HepG2 (cell line): ENCODE measurements around the gene ATP1A1. TPM values are rescaled to one million over a fixed set of nuclear protein-coding genes. Genes with fewer than 3 reads are reported as not detected.

Experiments used
- CCDC6 ChIP-seq: sonication (generic); formaldehyde crosslinking; IDR thresholded peaks from 2 replicates; pipeline ENCODE4 v1.8.1; 2022; ENCODE audit warnings: mild to moderate bottlenecking, missing genetic modification reagents, moderate library complexity
- CREB1 ChIP-seq, 2 experiments: fragments of 450-650 bp in 1 of 2; IDR thresholded peaks; 2 replicates each; pipeline ENCODE4 v1.6.1; 2016 to 2017; ENCODE audit warnings: control low read depth in 1 of 2, mild to moderate bottlenecking in 1 of 2, missing compliant biosample characterization in 1 of 2, missing genetic modification characterization in 1 of 2
- ELF1 ChIP-seq: sonication (generic); formaldehyde crosslinking; IDR thresholded peaks from 2 replicates; pipeline ENCODE4 v1.4.0; 2020; ENCODE audit warnings: missing genetic modification reagents
- ESRRA ChIP-seq: sonication (generic); formaldehyde crosslinking; IDR thresholded peaks from 2 replicates; pipeline ENCODE4 v1.5.1; 2020; ENCODE audit warnings: mild to moderate bottlenecking, low read depth, missing genetic modification reagents
- FOXA1 ChIP-seq, 2 experiments: fragments of 450-650 bp in 1 of 2; sonication (generic) in 1 of 2; formaldehyde crosslinking in 1 of 2; IDR thresholded peaks; 2 replicates each; pipeline versions ENCODE4 v1.4.0 to v1.6.1; 2016 to 2020; ENCODE audit warnings: missing genetic modification reagents in 1 of 2
- FOXM1 ChIP-seq: sonication (generic); formaldehyde crosslinking; IDR thresholded peaks from 2 replicates; pipeline ENCODE4 v1.5.0; 2020; ENCODE audit warnings: missing genetic modification reagents
- HHEX ChIP-seq: IDR thresholded peaks from 2 replicates; pipeline ENCODE4 v1.6.1; 2016; ENCODE audit warnings: control low read depth
- ISX ChIP-seq: sonication (generic); formaldehyde crosslinking; conservative IDR thresholded peaks from 2 replicates; pipeline ENCODE4 v1.5.0; 2020; ENCODE audit warnings: missing genetic modification reagents
- KDM3A ChIP-seq: IDR thresholded peaks from 2 replicates; pipeline ENCODE4 v1.6.1; 2018; ENCODE audit warnings: low read depth, missing compliant biosample characterization
- KMT2B ChIP-seq: IDR thresholded peaks from 2 replicates; pipeline ENCODE4 v1.6.1; 2016; ENCODE audit warnings: missing genetic modification reagents, missing compliant biosample characterization
- MIER3 ChIP-seq: IDR thresholded peaks from 2 replicates; pipeline ENCODE4 v1.6.1; 2016; ENCODE audit warnings: missing compliant biosample characterization, borderline replicate concordance
- MTA1 ChIP-seq: sonication (generic); formaldehyde crosslinking; IDR thresholded peaks from 2 replicates; pipeline ENCODE4 v1.4.0; 2020; ENCODE audit warnings: missing genetic modification reagents, mild to moderate bottlenecking, borderline replicate concordance
- NR2F6 ChIP-seq, 2 experiments: IDR thresholded peaks; 2 replicates each; pipeline ENCODE4 v1.6.1; 2016; ENCODE audit warnings: antibody characterized with exemption in 1 of 2, mild to moderate bottlenecking in 1 of 2
- TGIF2 ChIP-seq: IDR thresholded peaks from 2 replicates; pipeline ENCODE4 v1.6.1; 2016; ENCODE audit warnings: control low read depth, missing compliant biosample characterization
- ZIK1 ChIP-seq: sonication (generic); formaldehyde crosslinking; IDR thresholded peaks from 2 replicates; pipeline ENCODE4 v1.5.0; 2020; ENCODE audit warnings: mild to moderate bottlenecking, low read depth, missing genetic modification reagents, borderline replicate concordance
- ZMAT3 ChIP-seq: sonication (generic); formaldehyde crosslinking; conservative IDR thresholded peaks from 2 replicates; pipeline ENCODE4 v1.7.0; 2021; ENCODE audit warnings: missing genetic modification reagents
- ZNF577 ChIP-seq: sonication (generic); formaldehyde crosslinking; IDR thresholded peaks from 2 replicates; pipeline ENCODE4 v1.4.0; 2020; ENCODE audit warnings: mild to moderate bottlenecking, low read depth, missing genetic modification reagents, borderline replicate concordance
- ZSCAN9 ChIP-seq: IDR thresholded peaks from 2 replicates; pipeline ENCODE4 v1.6.1; 2016; ENCODE audit warnings: borderline replicate concordance
- polyA plus RNA-seq, 8 experiments: library from polyadenylated mRNA; depleted of rRNA in 3 of 8; stranded (reverse) in 7 of 8; unstranded in 1 of 8; fragments of >200 nt; fragmentation: Illumina TruSeq in 4 of 8; extraction: Trizol in 4 of 8; gene quantifications; 2 replicates each; pipeline versions ENCODE4 v1.2.1 to v1.2.3, GENCODE V29; 2011 to 2016; ENCODE audit warnings: low read depth in 4 of 8, missing spikeins in 1 of 8, mixed read lengths in 1 of 8; ENCODE audit not compliant: insufficient read depth in 1 of 8
- total RNA-seq, 5 experiments: library from RNA; depleted of rRNA; stranded (reverse); fragments of >200 nt; fragmentation: Illumina TruSeq; extraction: Trizol; gene quantifications; 2 replicates each; pipeline ENCODE4 v1.2.3, GENCODE V29; 2016; ENCODE audit warnings: low read depth in 1 of 5
- TF ChIP-seq, protein P1 (sequence below): sonication (generic); formaldehyde crosslinking; IDR thresholded peaks from 2 replicates; pipeline ENCODE4 v1.5.0; 2020; ENCODE audit warnings: mild to moderate bottlenecking, missing genetic modification reagents, moderate library complexity
- TF ChIP-seq, protein P2 (sequence below): sonication (generic); formaldehyde crosslinking; IDR thresholded peaks from 2 replicates; pipeline ENCODE4 v1.5.0; 2020; ENCODE audit warnings: mild to moderate bottlenecking, missing genetic modification reagents, borderline replicate concordance
- TF ChIP-seq, protein P3 (sequence below): sonication (generic); IDR thresholded peaks from 2 replicates; pipeline ENCODE4 v1.6.1; 2016; ENCODE audit warnings: low read depth, borderline replicate concordance
- TF ChIP-seq, protein P4 (sequence below): IDR thresholded peaks from 2 replicates; pipeline ENCODE4 v1.6.1; 2018; ENCODE audit warnings: missing genetic modification reagents

The ATP1A1 gene
- total and polyA plus RNA-seq, 2 of the 13 experiments (the other 11 are each of a cell fraction or from before 2014, with no cell fraction given) = 280 to 705 TPM

DNA sequence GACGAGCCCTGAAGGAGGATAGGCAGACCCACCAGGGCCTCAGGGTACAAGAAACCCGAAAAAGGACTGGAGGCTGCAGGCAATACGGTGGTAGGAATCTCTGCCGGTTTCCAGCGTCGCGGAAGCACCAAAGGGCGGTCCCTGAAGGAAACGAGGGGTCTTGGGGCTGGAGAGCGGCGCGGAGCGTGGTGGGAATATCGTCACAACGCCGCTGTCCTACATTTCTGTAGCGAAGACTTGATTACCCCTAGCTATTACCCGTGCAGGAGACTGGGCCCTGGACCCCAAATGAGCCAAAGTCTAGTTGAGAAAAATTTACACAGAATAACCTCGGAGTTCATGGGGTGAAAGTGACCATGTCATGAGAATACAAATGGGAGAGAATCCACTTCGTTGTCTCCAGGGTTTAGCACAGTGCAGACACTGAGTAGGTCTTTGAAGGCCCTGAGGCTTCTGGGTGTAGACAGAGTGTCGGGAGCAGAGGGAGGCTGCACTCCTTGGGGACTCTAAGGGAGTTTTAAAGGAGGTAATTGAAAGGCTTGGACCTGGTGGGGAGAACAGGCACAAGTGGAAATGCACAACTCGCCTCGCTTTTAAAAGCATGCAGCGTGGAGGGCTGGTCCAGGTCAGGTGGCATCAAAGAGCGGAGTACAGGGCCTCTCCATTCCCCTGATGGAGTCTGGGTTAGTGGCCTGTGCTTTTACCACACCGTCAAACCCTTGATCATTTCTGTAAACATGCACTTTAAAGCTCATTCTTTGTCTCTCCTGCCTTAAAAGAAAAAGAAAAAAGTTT is 1.5 kb downstream of the ATP1A1 start (continued):
- TF ChIP-seq MTA1 (CRISPR knock-in tag) (no peak), FOXM1 (CRISPR knock-in tag) (no peak), CCDC6 (CRISPR knock-in tag) (no peak), HHEX (CRISPR knock-in tag) (no peak), NR2F6 (IDR thresholded peaks at IDR 0.05) (no peak), NR2F6 (CRISPR knock-in tag; IDR thresholded peaks at IDR 0.05) (0 out of 2 replicates have a peak, but pooled peaks have one; percentile 15), MIER3 (CRISPR knock-in tag) (no peak), ESRRA (no peak), FOXA1 (IDR thresholded peaks at IDR 0.05) (no peak), FOXA1 (CRISPR knock-in tag; IDR thresholded peaks at IDR 0.05) (0 out of 2 replicates have a peak, but pooled peaks have one; percentile 10), TGIF2 (CRISPR knock-in tag) (0 out of 2 replicates have a peak, but pooled peaks have one; percentile 8), ZSCAN9 (0 out of 2 replicates have a peak, but pooled peaks have one; percentile 36), CREB1 (IDR thresholded peaks at IDR 0.05) (no peak), CREB1 (CRISPR knock-in tag; IDR thresholded peaks at IDR 0.05) (no peak), KMT2B (CRISPR knock-in tag) (no peak), ZMAT3 (CRISPR knock-in tag) (no peak), ZIK1 (CRISPR knock-in tag) (no peak), ISX (CRISPR knock-in tag) (no peak; the same call in 1 of the 2 replicates), KDM3A (no peak), ELF1 (CRISPR knock-in tag) (no peak), ZNF577 (CRISPR knock-in tag) (no peak)
- TF ChIP-seq, protein P1, sequence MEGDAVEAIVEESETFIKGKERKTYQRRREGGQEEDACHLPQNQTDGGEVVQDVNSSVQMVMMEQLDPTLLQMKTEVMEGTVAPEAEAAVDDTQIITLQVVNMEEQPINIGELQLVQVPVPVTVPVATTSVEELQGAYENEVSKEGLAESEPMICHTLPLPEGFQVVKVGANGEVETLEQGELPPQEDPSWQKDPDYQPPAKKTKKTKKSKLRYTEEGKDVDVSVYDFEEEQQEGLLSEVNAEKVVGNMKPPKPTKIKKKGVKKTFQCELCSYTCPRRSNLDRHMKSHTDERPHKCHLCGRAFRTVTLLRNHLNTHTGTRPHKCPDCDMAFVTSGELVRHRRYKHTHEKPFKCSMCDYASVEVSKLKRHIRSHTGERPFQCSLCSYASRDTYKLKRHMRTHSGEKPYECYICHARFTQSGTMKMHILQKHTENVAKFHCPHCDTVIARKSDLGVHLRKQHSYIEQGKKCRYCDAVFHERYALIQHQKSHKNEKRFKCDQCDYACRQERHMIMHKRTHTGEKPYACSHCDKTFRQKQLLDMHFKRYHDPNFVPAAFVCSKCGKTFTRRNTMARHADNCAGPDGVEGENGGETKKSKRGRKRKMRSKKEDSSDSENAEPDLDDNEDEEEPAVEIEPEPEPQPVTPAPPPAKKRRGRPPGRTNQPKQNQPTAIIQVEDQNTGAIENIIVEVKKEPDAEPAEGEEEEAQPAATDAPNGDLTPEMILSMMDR (CRISPR knock-in tag) = no peak
- TF ChIP-seq, protein P2, sequence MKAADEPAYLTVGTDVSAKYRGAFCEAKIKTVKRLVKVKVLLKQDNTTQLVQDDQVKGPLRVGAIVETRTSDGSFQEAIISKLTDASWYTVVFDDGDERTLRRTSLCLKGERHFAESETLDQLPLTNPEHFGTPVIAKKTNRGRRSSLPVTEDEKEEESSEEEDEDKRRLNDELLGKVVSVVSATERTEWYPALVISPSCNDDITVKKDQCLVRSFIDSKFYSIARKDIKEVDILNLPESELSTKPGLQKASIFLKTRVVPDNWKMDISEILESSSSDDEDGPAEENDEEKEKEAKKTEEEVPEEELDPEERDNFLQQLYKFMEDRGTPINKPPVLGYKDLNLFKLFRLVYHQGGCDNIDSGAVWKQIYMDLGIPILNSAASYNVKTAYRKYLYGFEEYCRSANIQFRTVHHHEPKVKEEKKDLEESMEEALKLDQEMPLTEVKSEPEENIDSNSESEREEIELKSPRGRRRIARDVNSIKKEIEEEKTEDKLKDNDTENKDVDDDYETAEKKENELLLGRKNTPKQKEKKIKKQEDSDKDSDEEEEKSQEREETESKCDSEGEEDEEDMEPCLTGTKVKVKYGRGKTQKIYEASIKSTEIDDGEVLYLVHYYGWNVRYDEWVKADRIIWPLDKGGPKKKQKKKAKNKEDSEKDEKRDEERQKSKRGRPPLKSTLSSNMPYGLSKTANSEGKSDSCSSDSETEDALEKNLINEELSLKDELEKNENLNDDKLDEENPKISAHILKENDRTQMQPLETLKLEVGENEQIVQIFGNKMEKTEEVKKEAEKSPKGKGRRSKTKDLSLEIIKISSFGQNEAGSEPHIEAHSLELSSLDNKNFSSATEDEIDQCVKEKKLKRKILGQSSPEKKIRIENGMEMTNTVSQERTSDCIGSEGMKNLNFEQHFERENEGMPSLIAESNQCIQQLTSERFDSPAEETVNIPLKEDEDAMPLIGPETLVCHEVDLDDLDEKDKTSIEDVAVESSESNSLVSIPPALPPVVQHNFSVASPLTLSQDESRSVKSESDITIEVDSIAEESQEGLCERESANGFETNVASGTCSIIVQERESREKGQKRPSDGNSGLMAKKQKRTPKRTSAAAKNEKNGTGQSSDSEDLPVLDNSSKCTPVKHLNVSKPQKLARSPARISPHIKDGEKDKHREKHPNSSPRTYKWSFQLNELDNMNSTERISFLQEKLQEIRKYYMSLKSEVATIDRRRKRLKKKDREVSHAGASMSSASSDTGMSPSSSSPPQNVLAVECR (CRISPR knock-in tag) = no peak; the same call in 1 of the 2 replicates
- TF ChIP-seq, protein P3, sequence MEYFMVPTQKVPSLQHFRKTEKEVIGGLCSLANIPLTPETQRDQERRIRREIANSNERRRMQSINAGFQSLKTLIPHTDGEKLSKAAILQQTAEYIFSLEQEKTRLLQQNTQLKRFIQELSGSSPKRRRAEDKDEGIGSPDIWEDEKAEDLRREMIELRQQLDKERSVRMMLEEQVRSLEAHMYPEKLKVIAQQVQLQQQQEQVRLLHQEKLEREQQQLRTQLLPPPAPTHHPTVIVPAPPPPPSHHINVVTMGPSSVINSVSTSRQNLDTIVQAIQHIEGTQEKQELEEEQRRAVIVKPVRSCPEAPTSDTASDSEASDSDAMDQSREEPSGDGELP = peak; percentile 15; the same call in 1 of the 2 replicates
- TF ChIP-seq, protein P4, sequence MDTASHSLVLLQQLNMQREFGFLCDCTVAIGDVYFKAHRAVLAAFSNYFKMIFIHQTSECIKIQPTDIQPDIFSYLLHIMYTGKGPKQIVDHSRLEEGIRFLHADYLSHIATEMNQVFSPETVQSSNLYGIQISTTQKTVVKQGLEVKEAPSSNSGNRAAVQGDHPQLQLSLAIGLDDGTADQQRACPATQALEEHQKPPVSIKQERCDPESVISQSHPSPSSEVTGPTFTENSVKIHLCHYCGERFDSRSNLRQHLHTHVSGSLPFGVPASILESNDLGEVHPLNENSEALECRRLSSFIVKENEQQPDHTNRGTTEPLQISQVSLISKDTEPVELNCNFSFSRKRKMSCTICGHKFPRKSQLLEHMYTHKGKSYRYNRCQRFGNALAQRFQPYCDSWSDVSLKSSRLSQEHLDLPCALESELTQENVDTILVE (CRISPR knock-in tag) = no peak
